NCI-H2081 (cell line): Measurements from ENCODE around the gene C4orf51.

Source experiments
- DNase-seq, 2 experiments: peaks; one replicate each; lab custom pipeline; 2025; lab: John Stamatoyannopoulos, UW

The C4orf51 gene

GRCh38 chr4:145757188-145757587 is 77.2 kb downstream of the C4orf51 start:
- DNase-seq, result peak in 1 of 2 experiments; percentile 2

GRCh38 chr4:145760176-145760575 is 80.2 kb downstream of the C4orf51 start:
- no peak for DNase-seq

DNA sequence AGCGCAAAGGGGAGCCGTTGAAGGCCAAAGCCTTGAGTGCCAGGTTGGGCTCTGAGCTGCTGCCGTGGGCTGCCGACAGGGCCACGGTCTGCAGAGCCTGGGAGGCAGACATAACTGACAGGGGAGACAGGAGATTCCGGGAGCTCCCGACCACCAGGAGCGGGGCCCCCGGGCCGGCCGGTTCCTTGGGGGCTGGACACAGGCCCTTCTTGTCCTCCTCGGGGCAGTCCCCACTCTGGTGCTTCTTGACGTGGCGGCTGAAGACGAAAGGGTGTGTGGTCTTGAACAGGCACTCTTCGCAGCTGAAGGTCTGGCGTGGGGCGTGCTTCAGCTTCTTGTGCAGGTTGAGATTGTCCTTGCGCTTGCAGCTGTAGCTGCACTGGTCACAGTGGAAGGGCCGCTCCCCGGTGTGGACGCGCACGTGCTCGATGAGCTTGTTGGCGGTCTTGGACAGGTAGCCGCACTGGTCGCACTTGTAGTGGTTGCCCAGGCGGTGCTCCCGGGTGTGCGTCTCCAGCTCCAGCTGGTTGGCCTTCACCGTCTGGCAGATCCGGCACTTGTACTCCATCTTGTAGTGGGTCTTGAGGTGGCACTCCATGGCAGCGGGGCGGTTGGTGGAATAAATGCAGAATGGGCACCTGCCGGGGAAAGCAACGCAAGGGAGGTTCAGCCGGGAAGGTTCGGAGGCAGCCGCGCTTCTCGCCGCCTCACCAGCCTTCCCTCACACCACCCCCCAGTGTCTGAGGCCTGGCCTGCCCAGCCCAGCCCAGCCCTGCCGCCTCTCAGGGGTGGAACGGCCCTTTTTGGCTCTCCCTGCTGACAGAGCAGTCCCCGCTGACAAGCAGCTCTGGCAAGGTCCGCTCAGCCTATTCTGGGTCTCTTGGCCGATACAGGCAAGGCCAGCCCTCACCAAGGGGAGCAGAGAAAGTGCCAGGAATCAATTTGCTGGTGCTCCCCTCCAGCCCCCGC is 81.3 kb downstream of the C4orf51 start:
- no peak for DNase-seq

DNA sequence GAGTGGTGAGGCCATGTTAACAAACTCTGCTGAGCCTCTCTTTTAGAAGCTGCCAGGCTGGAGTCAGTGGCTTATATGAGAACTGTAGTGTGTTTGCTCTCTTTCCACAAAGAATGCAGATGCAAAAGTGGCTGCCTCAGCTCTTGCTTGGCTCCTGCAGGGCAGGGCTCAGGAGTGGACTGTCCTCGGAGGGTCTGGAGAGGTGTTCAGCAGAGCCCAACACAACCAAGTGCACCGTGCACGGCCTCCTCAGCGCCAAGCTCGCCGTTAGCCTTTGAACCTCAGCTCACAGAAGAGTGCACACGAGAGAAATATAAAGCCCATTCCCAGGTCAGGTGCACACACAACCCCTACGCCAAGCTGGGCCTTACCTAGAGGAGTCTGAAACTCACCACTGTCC is 82.8 kb downstream of the C4orf51 start:
- DNase-seq, result no peak

DNA sequence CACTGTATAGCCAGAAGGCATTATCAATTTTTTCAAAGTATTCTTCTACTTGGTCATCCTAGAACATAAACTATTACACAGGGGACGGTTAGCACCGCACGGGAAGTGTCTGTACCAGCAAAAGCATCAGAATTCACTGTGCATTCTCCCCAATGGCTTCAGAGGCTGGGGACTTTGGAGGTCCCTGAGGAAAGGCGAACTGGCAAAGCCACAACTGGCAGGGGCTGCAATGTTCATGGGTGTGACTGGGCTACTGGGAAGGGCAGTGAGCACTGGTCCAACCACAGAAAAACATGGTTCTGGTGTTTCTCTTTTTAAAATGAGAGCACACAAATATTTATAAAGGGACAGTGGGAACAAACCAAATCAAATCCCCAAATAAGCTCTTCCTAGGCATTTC is 83.5 kb downstream of the C4orf51 start:
- no peak for DNase-seq

- no peak for DNase-seq
These were observed 86.3 kb downstream of the C4orf51 start for GRCh38 chr4:145766273-145766672.

DNA sequence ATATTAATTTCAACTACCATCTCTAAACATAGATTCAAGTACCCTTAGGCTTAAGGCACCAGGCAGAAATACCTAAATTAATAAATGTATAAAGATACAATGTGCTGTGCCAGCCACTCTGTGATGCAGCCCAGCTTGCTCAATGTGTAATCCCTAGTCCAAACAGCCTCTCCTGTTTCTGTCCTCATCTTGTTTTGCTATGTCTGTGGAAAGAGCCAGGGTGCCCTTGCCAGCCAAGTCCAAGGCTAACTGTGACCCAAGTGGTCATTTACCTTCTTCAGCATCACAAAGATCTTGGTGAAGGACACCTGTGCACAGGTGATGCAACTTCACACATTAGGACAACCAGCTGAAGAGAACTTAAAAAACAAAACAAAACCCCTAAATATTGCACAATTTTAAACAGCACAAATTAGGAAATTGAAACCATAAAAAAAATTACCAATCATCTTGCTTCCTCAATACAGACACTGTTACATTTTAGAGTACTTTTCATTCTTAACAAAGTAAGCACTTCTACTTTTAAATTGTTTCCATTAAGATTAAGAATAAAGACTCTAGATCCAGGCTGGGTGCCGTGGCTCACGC is 89.6 kb downstream of the C4orf51 start:
- no peak for DNase-seq

DNA sequence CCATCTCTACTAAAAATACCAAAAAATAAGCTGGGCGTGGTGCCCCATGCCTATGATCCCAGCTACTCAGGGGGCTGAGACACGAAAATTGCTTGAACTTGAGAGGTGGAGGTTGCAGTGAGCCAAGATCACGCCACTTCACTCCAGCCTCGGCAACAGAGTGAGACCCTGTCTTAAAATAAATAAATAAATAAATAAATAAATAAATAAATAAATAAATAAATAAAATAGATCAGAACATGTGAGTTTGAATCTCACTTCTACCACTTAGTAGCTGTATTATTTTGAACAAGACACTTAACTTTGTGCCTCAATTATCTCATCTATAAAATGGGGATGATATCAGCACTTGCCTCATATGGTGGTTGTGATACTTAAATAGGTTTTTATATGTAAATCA is 90.2 kb downstream of the C4orf51 start:
- DNase-seq, result no peak

DNA sequence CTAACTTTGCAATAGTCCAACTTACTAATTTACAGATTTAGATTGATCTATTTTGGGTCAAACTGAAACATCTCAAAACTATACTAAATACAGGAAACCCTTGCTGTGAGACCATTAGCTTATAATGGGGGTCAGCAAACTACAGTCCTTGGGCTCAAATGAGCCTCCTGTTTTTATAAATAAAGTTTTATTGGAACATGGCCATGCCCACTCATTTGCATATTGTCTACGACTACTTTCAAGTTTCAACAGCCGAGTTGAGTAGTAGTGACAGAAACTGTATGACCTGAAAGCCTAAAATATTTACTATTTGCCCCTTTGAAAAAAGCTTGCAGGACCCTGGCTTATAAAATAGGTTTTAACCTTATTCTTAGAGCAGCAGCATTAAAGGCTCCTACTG is 92.4 kb downstream of the C4orf51 start:
- DNase-seq, result no peak

- no peak for DNase-seq
These were observed 93.8 kb downstream of the C4orf51 start for GRCh38 chr4:145773581-145774234.

GRCh38 chr4:145774473-145774872 is 94.5 kb downstream of the C4orf51 start:
- no peak for DNase-seq

GRCh38 chr4:145775406-145775805 is 95.5 kb downstream of the C4orf51 start:
- no peak for DNase-seq

DNA sequence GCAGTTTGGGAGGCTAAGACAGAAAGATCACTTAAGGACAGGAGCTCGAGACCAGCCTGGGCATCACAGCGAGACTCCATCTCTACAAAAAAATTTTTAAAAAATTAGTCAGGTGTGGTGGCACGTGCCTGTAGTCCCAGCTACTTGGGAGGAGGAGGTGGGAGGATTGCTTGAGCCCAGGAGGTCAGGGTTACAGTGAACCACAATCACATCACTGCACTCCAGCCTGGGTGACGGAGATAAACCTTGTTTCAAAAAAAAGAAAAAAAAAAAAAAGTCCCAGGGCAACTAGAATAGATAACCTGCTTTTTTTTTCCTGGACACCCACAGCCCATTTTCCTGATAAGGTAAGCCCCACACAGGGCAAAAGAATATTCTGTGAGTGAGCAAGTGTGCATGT is 96.3 kb downstream of the C4orf51 start:
- no peak for DNase-seq

GRCh38 chr4:145779319-145779801 is 99.4 kb downstream of the C4orf51 start:
- DNase-seq, result no peak

DNA sequence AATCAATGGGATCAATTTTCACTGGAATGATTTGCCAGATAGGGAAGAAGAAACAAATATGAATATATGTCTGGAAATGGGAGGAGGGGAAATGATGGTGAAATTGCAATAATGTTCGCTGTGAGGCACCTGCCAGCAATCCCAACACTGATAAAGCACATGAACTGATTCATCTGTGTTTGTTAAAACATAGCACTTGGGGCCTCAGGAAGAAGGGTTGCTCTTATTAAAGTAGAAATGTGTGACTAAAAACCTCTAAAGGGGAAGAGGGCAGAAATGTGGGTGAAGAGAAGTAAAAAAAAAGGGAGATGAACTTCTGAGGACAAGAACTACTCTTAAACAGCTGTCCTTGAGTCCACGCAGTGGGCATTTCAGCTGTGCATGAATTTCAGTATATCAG is 101.4 kb downstream of the C4orf51 start:
- no peak for DNase-seq
